WERI-Rb-1 (cell line): Measurements from ENCODE around the gene TTC23.
"Not testable (repeated sequence)": the region's sequence is repeated elsewhere in the genome, so short reads cannot be mapped to it uniquely, and the experiment has no call there.

Source experiments
- DNase-seq: peaks from one replicate; pipeline ENCODE4 v3.0.0-alpha.2; 2020
- H3K27ac ChIP-seq: fragments of 250-450 bp; sonication (Bioruptor Pico); 2 replicates; pipeline ENCODE4 v1.5.1; 2020; ENCODE audit warnings: mild to moderate bottlenecking, moderate library complexity
- H3K27me3 ChIP-seq: fragments of 250-450 bp; sonication (Bioruptor Pico); 2 replicates; pipeline ENCODE4 v1.5.1; 2021; ENCODE audit warnings: mild to moderate bottlenecking, low read depth, moderate library complexity; ENCODE audit not compliant: insufficient read depth, severe bottlenecking
- H3K36me3 ChIP-seq: fragments of 250-450 bp; sonication (Bioruptor Pico); 2 replicates; pipeline ENCODE4 v1.5.1; 2020; ENCODE audit warnings: mild to moderate bottlenecking, moderate library complexity
- H3K4me3 ChIP-seq: 2 replicates; pipeline ENCODE4 v1.5.1; 2011; ENCODE audit warnings: low read depth, mild to moderate bottlenecking, control low read depth, low read length
- H3K9me3 ChIP-seq: fragments of 250-450 bp; sonication (Bioruptor Pico); 2 replicates; pipeline ENCODE4 v1.5.1; 2021; ENCODE audit warnings: mild to moderate bottlenecking, moderate library complexity; ENCODE audit not compliant: severe bottlenecking
- CTCF ChIP-seq: IDR thresholded peaks from 2 replicates; pipeline ENCODE4 v1.5.1; 2011; ENCODE audit warnings: low read depth, mild to moderate bottlenecking, control low read depth, inconsistent platforms, low read length

Gene TTC23

DNA sequence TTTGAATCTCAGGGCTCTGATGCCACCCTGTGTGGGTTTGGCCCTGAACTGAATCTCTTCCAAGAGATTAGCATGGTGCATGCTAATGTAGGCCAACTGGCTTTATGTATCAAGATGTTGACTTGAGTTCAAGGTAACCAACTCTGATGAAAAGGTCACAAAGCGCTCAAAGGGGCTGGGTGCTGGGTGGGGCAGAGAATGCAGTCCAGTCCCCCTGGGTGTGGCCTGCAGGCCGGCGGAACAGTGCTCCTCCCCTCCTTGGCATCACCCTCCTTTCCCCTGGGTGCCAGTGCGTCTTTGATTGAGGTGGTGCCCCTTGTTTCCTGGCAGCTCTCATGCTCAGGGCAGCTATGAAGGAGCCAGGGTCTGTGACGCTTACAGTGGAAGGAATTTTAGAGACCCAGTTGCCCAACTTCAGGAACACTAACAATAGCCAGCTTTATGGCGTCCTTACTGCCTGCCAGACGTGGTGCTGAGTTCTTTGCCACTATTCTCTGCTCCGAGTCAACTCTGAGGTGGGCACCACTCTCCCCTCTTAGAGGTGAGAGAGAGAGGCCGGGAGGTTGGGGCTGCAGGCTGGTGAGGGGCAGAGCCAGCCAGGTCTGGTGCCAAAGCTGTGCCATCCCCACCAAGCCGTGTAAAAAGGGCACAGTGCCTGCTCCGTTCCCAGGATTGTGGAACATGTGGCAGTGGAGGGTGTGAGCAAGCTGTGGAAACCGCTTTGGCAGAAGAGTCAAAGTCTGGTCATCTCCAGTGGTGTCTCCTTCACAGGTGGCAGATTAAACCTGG is 134.7 kb downstream of the TTC23 start:
- H3K36me3 ChIP-seq: peaks cover 51% of the 10 kb centered on the region
- DNase-seq: no peak
- H3K27me3 ChIP-seq: no peaks in the 10 kb centered on the region
- no peak overlapping the region for H3K27ac ChIP-seq
- no peak overlapping the region for H3K4me3 ChIP-seq
- H3K9me3 ChIP-seq: no peaks in the 10 kb centered on the region
- no peak for TF ChIP-seq CTCF

DNA sequence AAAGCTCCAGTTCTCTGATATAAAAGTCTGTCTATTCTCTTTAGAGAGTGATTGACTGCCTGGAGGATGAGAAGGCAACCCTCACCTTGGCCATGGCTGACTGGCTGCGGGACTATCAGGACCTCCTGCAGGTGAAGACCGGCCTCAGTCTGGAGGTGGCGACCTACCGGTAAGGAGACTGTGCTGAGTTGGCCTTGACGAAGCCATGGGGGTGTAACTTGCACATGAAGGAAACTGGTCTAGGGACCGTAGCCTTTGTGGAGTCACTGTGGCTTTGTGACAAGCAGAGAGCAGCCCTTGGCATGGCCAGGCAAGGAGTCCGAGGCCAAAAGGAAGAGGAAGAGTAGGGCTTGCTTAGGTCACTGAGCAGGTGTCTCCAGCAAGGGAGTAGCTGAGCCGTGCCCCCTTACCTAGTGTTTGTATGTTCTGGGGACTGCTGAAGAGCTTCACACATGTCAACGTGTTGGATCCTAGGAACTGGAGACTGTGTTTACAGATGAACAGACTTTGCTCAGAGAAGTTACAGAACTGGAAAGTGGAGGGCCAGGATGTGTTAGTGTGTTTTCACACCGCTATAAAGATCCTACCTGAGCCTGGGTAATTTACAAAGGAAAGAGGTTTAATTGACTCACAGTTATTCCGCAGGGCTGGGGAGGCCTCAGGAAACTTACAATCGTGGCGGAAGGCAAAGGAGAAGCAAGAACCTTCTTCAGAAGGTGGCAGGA is 135.7 kb downstream of the TTC23 start:
- H3K9me3 ChIP-seq: no peaks in the 10 kb centered on the region
- H3K4me3 ChIP-seq: no peak overlapping the region
- DNase-seq: no peak
- no peak for TF ChIP-seq CTCF
- H3K27ac ChIP-seq: no peak overlapping the region
- peaks cover 44% of the 10 kb centered on the region for H3K36me3 ChIP-seq
- H3K27me3 ChIP-seq: no peaks in the 10 kb centered on the region

GRCh38 chr15:99111641-99112040 is 137.7 kb downstream of the TTC23 start:
- not testable (repeated sequence) for DNase-seq, H3K9me3 ChIP-seq, H3K4me3 ChIP-seq, H3K27ac ChIP-seq, H3K27me3 ChIP-seq
- H3K36me3 ChIP-seq: peaks cover 42% of the 10 kb centered on the region

- DNase-seq: no peak
- TF ChIP-seq CTCF: no peak
- Histone ChIP-seq H3K9me3 (no peaks in the 10 kb centered on the region), H3K27me3 (no peaks in the 10 kb centered on the region), H3K36me3 (peaks cover 40% of the 10 kb centered on the region), H3K27ac (no peak overlapping the region), H3K4me3 (no peak overlapping the region)
These were observed 138.6 kb downstream of the TTC23 start for GRCh38 chr15:99110581-99111320.

GRCh38 chr15:99110093-99110492 is 139.3 kb downstream of the TTC23 start:
- H3K4me3 ChIP-seq: no peak overlapping the region
- H3K27ac ChIP-seq: no peak overlapping the region
- no peak for TF ChIP-seq CTCF
- H3K9me3 ChIP-seq: no peaks in the 10 kb centered on the region
- peaks cover 36% of the 10 kb centered on the region for H3K36me3 ChIP-seq
- DNase-seq: no peak
- H3K27me3 ChIP-seq: no peaks in the 10 kb centered on the region

- no peaks in the 10 kb centered on the region for H3K27me3 ChIP-seq
- no peaks in the 10 kb centered on the region for H3K9me3 ChIP-seq
- H3K4me3 ChIP-seq: no peak overlapping the region
- peaks cover 31% of the 10 kb centered on the region for H3K36me3 ChIP-seq
- no peak for DNase-seq
- H3K27ac ChIP-seq: no peak overlapping the region
- TF ChIP-seq CTCF: no peak
These were observed 139.8 kb downstream of the TTC23 start for GRCh38 chr15:99109555-99110021.
